Activated naive CD4-positive, alpha-beta T cell treated with anti-CD3 and anti-CD28 coated beads, Interleukin-2, amount 50 U/mL, for 72 hours (primary cell): ENCODE measurements around the gene RPL36AL. TPM values are rescaled to one million over a fixed set of nuclear protein-coding genes. Genes with fewer than 3 reads are reported as not detected.
A peak's percentile ranks its signal among the peaks of the same experiment; 100 is the strongest.
"Not testable (repeated sequence)": the region's sequence is repeated elsewhere in the genome, so short reads cannot be mapped to it uniquely, and the experiment has no call there.

ENCODE experiments used
- ATAC-seq, 2 donors: fragments of 150-1000 bp; cut with Tn5 transposase; 2 replicates each; pipeline ENCODE4 v1.10.0; 2021; ENCODE audit warnings: mild to moderate bottlenecking in 2 of 2, moderate library complexity in 2 of 2
- DNase-seq, 2 donors: peaks; one replicate each; pipeline ENCODE4 v3.0.0; 2021 to 2022; ENCODE audit warnings: low spot score in 2 of 2
- H3K27ac Mint-ChIP-seq, 2 donors: one replicate each; pipeline ENCODE4 v1.8.0; 2022; ENCODE audit warnings: mild to moderate bottlenecking in 2 of 2, mixed read lengths in 2 of 2
- H3K36me3 Mint-ChIP-seq, 2 donors: one replicate each; pipeline ENCODE4 v1.8.0; 2022; ENCODE audit warnings: mixed read lengths in 2 of 2
- H3K9me3 Mint-ChIP-seq, 2 donors: one replicate each; pipeline ENCODE4 v1.8.0; 2022; ENCODE audit warnings: mixed read lengths in 2 of 2
- total RNA-seq, 2 donors: library from RNA; stranded (reverse); gene quantifications; one replicate each; pipeline ENCODE4 v1.2.3, GENCODE V29; 2022

The RPL36AL gene
- total RNA-seq, 2 donors from 2014 or later: 206 to 219 TPM

- H3K27ac Mint-ChIP-seq: peak overlapping the region; percentile 44 to 63
- no peaks in the 10 kb centered on the region for H3K9me3 Mint-ChIP-seq
- DNase-seq (no peak), ATAC-seq (no peak)
- peaks cover 41 to 44% of the 10 kb centered on the region in 2 donors for H3K36me3 Mint-ChIP-seq
Measured at GRCh38 chr14:49623387-49623786, 3.0 kb upstream of the RPL36AL start.

- ATAC-seq (no peak), DNase-seq (no peak)
- Mint-ChIP-seq H3K9me3 (no peaks in the 10 kb centered on the region), H3K36me3 (peaks cover 43 to 45% of the 10 kb centered on the region in 2 donors), H3K27ac (peak overlapping the region; percentile 69 to 98)
Measured at GRCh38 chr14:49622022-49622607, 1.7 kb upstream of the RPL36AL start.

- ATAC-seq (peak; percentile 10 to 18), DNase-seq (peak in 1 of 2 donors; percentile 65)
- Mint-ChIP-seq H3K36me3 (peaks cover 41% of the 10 kb centered on the region in 2 donors), H3K9me3 (no peaks in the 10 kb centered on the region), H3K27ac (peak overlapping the region; percentile 98)
Measured at GRCh38 chr14:49621114-49621881, 872 bp upstream of the RPL36AL start.

GRCh38 chr14:49619730-49620129 is 696 bp downstream of the RPL36AL start:
- Mint-ChIP-seq H3K36me3 (peaks cover 41% of the 10 kb centered on the region in 2 donors), H3K9me3 (no peaks in the 10 kb centered on the region), H3K27ac (peak overlapping the region; percentile 98)
- ATAC-seq (no peak), DNase-seq (no peak)

- not testable (repeated sequence) for DNase-seq, ATAC-seq
Measured at GRCh38 chr14:49619273-49619672, 1.2 kb downstream of the RPL36AL start.

GRCh38 chr14:49617852-49618519 is 2.4 kb downstream of the RPL36AL start:
- Mint-ChIP-seq H3K27ac (peak overlapping the region; percentile 91 to 98), H3K9me3 (no peaks in the 10 kb centered on the region), H3K36me3 (peaks cover 41 to 47% of the 10 kb centered on the region in 2 donors)
- ATAC-seq (no peak), DNase-seq (no peak)

More at GRCh38 chr14:49619273-49619672, 1.2 kb downstream of the RPL36AL start:
- H3K36me3 Mint-ChIP-seq: peaks cover 41 to 44% of the 10 kb centered on the region in 2 donors
- H3K27ac Mint-ChIP-seq: peak overlapping the region; percentile 98
- H3K9me3 Mint-ChIP-seq: not testable (repeated sequence)

- no peak for DNase-seq
- no peak overlapping the region for H3K27ac Mint-ChIP-seq
- ATAC-seq: no peak
- H3K36me3 Mint-ChIP-seq: peaks cover 23 to 30% of the 10 kb centered on the region in 2 donors
- H3K9me3 Mint-ChIP-seq: no peaks in the 10 kb centered on the region
Measured at GRCh38 chr14:49615776-49616175, 4.7 kb downstream of the RPL36AL start.

GRCh38 chr14:49614196-49614595 is 6.2 kb downstream of the RPL36AL start:
- Mint-ChIP-seq H3K9me3 (no peaks in the 10 kb centered on the region), H3K27ac (no peak overlapping the region), H3K36me3 (peaks cover 12 to 18% of the 10 kb centered on the region in 2 donors)
- ATAC-seq (no peak), DNase-seq (no peak)

GRCh38 chr14:49612671-49613070 is 7.8 kb downstream of the RPL36AL start:
- H3K27ac Mint-ChIP-seq: no peak overlapping the region
- no peak for ATAC-seq
- H3K36me3 Mint-ChIP-seq: peaks cover 0 to 6% of the 10 kb centered on the region in 2 donors
- no peaks in the 10 kb centered on the region for H3K9me3 Mint-ChIP-seq
- DNase-seq: no peak

GRCh38 chr14:49612251-49612650 is 8.2 kb downstream of the RPL36AL start:
- DNase-seq (no peak), ATAC-seq (no peak)
- H3K9me3 Mint-ChIP-seq: no peaks in the 10 kb centered on the region
- H3K27ac Mint-ChIP-seq: no peak overlapping the region
- peaks cover 0 to 6% of the 10 kb centered on the region in 2 donors for H3K36me3 Mint-ChIP-seq

GRCh38 chr14:49607583-49607982 is 12.8 kb downstream of the RPL36AL start:
- Mint-ChIP-seq H3K36me3 (peaks cover 5 to 12% of the 10 kb centered on the region in 2 donors), H3K27ac (no peak overlapping the region), H3K9me3 (no peaks in the 10 kb centered on the region)
- ATAC-seq (no peak), DNase-seq (no peak)

- no peaks in the 10 kb centered on the region for H3K9me3 Mint-ChIP-seq
- peak within 1 kb of the TSS; percentile 96 to 97 for H3K27ac Mint-ChIP-seq
- DNase-seq (peak; percentile 84 to 93), ATAC-seq (peak; percentile 82 to 88)
- peaks cover 21 to 26% of the 10 kb centered on the region in 2 donors for H3K36me3 Mint-ChIP-seq
Measured at GRCh38 chr14:49598485-49599300, 21.7 kb downstream of the RPL36AL start, which contains the start of gene LRR1. TSS of gene LRR1 (plus strand) at chr14:49598940. CDS start at chr14:49599021, 81 bp downstream.

- peak; percentile 3 to 32 for ATAC-seq
Measured at GRCh38 chr14:49598189-49598484, 22.3 kb downstream of the RPL36AL start.

GRCh38 chr14:49594347-49595091 is 25.9 kb downstream of the RPL36AL start:
- no peaks in the 10 kb centered on the region for H3K9me3 Mint-ChIP-seq
- H3K36me3 Mint-ChIP-seq: peaks cover 10 to 19% of the 10 kb centered on the region in 2 donors
- no peak for ATAC-seq
- no peak overlapping the region for H3K27ac Mint-ChIP-seq
- no peak for DNase-seq

More at GRCh38 chr14:49598189-49598484, 22.3 kb downstream of the RPL36AL start:
- Mint-ChIP-seq H3K9me3 (no peaks in the 10 kb centered on the region), H3K27ac (peak overlapping the region; percentile 96 to 97), H3K36me3 (peaks cover 21 to 26% of the 10 kb centered on the region in 2 donors)
- DNase-seq: no peak

- H3K36me3 Mint-ChIP-seq: peaks cover 2 to 4% of the 10 kb centered on the region in 2 donors
Measured at GRCh38 chr14:49593016-49593415, 27.4 kb downstream of the RPL36AL start.

GRCh38 chr14:49589387-49589786 is 31.0 kb downstream of the RPL36AL start:
- ATAC-seq: no peak
- Mint-ChIP-seq H3K9me3 (no peaks in the 10 kb centered on the region), H3K36me3 (peaks cover 17 to 19% of the 10 kb centered on the region in 2 donors), H3K27ac (no peak overlapping the region)
- DNase-seq: no peak

More at GRCh38 chr14:49593016-49593415, 27.4 kb downstream of the RPL36AL start:
- no peak for DNase-seq
- Mint-ChIP-seq H3K27ac (no peak overlapping the region), H3K9me3 (no peaks in the 10 kb centered on the region)
- ATAC-seq: no peak
